Measurements from ENCODE around the gene ZBTB20.
A peak's percentile ranks its signal among the peaks of the same experiment; 100 is the strongest.

The ZBTB20 gene

GRCh38 chr3:114427285-114428043, 719.6 kb downstream of the ZBTB20 start:
- DNase-seq = no peak

- DNase-seq = no peak
These were observed 722.8 kb downstream of the ZBTB20 start for GRCh38 chr3:114424337-114424736.

- no peak for DNase-seq
These were observed 725.9 kb downstream of the ZBTB20 start for GRCh38 chr3:114421204-114421603.

GRCh38 chr3:114420072-114420471, 727.0 kb downstream of the ZBTB20 start:
- DNase-seq = no peak

GRCh38 chr3:114418724-114419543, 728.2 kb downstream of the ZBTB20 start:
- no peak for DNase-seq

GRCh38 chr3:114418107-114418506, 729.0 kb downstream of the ZBTB20 start:
- DNase-seq = no peak

- no peak for DNase-seq
These were observed 729.4 kb downstream of the ZBTB20 start for GRCh38 chr3:114417675-114418074.

GRCh38 chr3:114417265-114417664, 729.8 kb downstream of the ZBTB20 start:
- no peak for DNase-seq

GRCh38 chr3:114411811-114412803, 735.0 kb downstream of the ZBTB20 start:
- no peak for DNase-seq

- no peak for DNase-seq
These were observed 735.9 kb downstream of the ZBTB20 start for GRCh38 chr3:114411190-114411668.

GRCh38 chr3:114408736-114409670, 738.1 kb downstream of the ZBTB20 start:
- no peak for DNase-seq

GRCh38 chr3:114406922-114407321, 740.2 kb downstream of the ZBTB20 start:
- no peak for DNase-seq

- no peak for DNase-seq
These were observed 740.8 kb downstream of the ZBTB20 start for GRCh38 chr3:114406286-114406685.

- no peak for DNase-seq
These were observed 741.7 kb downstream of the ZBTB20 start for GRCh38 chr3:114405202-114405990.

- peak; percentile 56 for DNase-seq
These were observed 742.5 kb downstream of the ZBTB20 start for GRCh38 chr3:114404590-114404989.

GRCh38 chr3:114402838-114403237, 744.2 kb downstream of the ZBTB20 start:
- DNase-seq = no peak

- no peak for DNase-seq
These were observed 745.7 kb downstream of the ZBTB20 start for GRCh38 chr3:114401346-114401745.

- no peak for DNase-seq
These were observed 746.7 kb downstream of the ZBTB20 start for GRCh38 chr3:114400371-114400770.

GRCh38 chr3:114394551-114394950, 752.5 kb downstream of the ZBTB20 start:
- no peak for DNase-seq

- no peak for DNase-seq
These were observed 753.6 kb downstream of the ZBTB20 start for GRCh38 chr3:114393367-114394072.
